ENCODE results near the gene SPTA1. TPM values are rescaled to one million over a fixed set of nuclear protein-coding genes. Genes with fewer than 3 reads are reported as not detected.

The SPTA1 gene
- total RNA-seq, 1 experiment from 2014 or later, result 0.66 TPM

GRCh38 chr1:158611916-158612315 lies 74.6 kb downstream of the SPTA1 start:
- H3K4me1 Mint-ChIP-seq (ENCODE audit: low read depth, unreplicated experiment), result no peaks in the 10 kb centered on the region
- no TSS peak for BruUV-seq (replicated peaks)
- H3K27ac Mint-ChIP-seq (ENCODE audit: unreplicated experiment), result no peak overlapping the region
- DNase-seq, result no peak
- CTCF ChIA-PET, result no interaction called here
- H3K4me3 Mint-ChIP-seq (ENCODE audit: low read depth, unreplicated experiment), result no peak overlapping the region
- TF ChIP-seq, protein P1, sequence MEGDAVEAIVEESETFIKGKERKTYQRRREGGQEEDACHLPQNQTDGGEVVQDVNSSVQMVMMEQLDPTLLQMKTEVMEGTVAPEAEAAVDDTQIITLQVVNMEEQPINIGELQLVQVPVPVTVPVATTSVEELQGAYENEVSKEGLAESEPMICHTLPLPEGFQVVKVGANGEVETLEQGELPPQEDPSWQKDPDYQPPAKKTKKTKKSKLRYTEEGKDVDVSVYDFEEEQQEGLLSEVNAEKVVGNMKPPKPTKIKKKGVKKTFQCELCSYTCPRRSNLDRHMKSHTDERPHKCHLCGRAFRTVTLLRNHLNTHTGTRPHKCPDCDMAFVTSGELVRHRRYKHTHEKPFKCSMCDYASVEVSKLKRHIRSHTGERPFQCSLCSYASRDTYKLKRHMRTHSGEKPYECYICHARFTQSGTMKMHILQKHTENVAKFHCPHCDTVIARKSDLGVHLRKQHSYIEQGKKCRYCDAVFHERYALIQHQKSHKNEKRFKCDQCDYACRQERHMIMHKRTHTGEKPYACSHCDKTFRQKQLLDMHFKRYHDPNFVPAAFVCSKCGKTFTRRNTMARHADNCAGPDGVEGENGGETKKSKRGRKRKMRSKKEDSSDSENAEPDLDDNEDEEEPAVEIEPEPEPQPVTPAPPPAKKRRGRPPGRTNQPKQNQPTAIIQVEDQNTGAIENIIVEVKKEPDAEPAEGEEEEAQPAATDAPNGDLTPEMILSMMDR (IDR thresholded peaks at IDR 0.05; ENCODE audit: unreplicated experiment), result no peak
- no peaks in the 10 kb centered on the region for H3K36me3 Mint-ChIP-seq (ENCODE audit: insufficient read depth, unreplicated experiment)
- no peaks in the 10 kb centered on the region for H3K9me3 Mint-ChIP-seq (ENCODE audit: low read depth, unreplicated experiment)
- intact Hi-C loops (cut with micrococcal nuclease; ENCODE audit: unreplicated experiment), result no loop called here
- H3K27me3 Mint-ChIP-seq (ENCODE audit: unreplicated experiment), result peaks cover 40% of the 10 kb centered on the region

- H3K4me1 Mint-ChIP-seq (ENCODE audit: low read depth, unreplicated experiment), result no peaks in the 10 kb centered on the region
- CTCF ChIA-PET, result no interaction called here
These were observed 79.2 kb downstream of the SPTA1 start for GRCh38 chr1:158607296-158607695.

DNA sequence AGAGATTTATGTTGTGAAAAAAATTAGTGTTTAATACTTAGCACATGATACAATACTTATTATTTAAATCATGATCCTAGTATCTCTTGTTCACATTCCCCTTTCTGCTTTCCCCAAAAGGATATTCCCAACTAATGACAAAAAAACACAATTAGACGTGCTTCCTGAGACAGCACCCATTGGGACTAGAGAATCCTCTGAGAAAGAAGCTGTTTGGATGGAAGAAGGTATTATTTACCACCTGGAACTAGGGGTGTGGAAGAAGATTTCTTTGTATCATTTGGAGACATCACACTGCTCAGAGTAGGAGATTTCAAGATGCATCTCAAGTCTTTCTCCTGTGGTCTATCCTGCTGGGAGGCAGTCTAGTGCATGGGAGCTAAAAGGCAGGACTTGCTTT lies 81.5 kb downstream of the SPTA1 start, which contains the start of gene OR10Z1:
TSS of gene OR10Z1 (plus strand) at position 301 of the 400 bp plus-strand sequence. CDS start 1,171 bp downstream, outside the sequence.
- TF ChIP-seq, protein P1 (IDR thresholded peaks at IDR 0.05; ENCODE audit: unreplicated experiment), result no peak
- no peak within 1 kb of the TSS for H3K4me3 Mint-ChIP-seq (ENCODE audit: low read depth, unreplicated experiment)
- H3K9me3 Mint-ChIP-seq (ENCODE audit: low read depth, unreplicated experiment), result no peaks in the 10 kb centered on the region
- BruUV-seq (replicated peaks), result no TSS peak
- H3K27ac Mint-ChIP-seq (ENCODE audit: unreplicated experiment), result no peak within 1 kb of the TSS
- intact Hi-C loops (cut with micrococcal nuclease; ENCODE audit: unreplicated experiment), result no loop called here
- peaks cover 28% of the 10 kb centered on the region for H3K27me3 Mint-ChIP-seq (ENCODE audit: unreplicated experiment)
- CTCF ChIA-PET, result no interaction called here
- H3K4me1 Mint-ChIP-seq (ENCODE audit: low read depth, unreplicated experiment), result no peaks in the 10 kb centered on the region
- no peak for DNase-seq
- no peaks in the 10 kb centered on the region for H3K36me3 Mint-ChIP-seq (ENCODE audit: insufficient read depth, unreplicated experiment)

More at GRCh38 chr1:158607296-158607695, 79.2 kb downstream of the SPTA1 start:
- no peak for DNase-seq
- TF ChIP-seq, protein P1 (IDR thresholded peaks at IDR 0.05; ENCODE audit: unreplicated experiment), result no peak
- Mint-ChIP-seq H3K27me3 (ENCODE audit: unreplicated experiment) (peaks cover 32% of the 10 kb centered on the region), H3K4me3 (ENCODE audit: low read depth, unreplicated experiment) (no peak overlapping the region), H3K36me3 (ENCODE audit: insufficient read depth, unreplicated experiment) (no peaks in the 10 kb centered on the region), H3K9me3 (ENCODE audit: low read depth, unreplicated experiment) (no peaks in the 10 kb centered on the region), H3K27ac (ENCODE audit: unreplicated experiment) (no peak overlapping the region)
- intact Hi-C loops (cut with micrococcal nuclease; ENCODE audit: unreplicated experiment), result no loop called here
- BruUV-seq (replicated peaks), result no TSS peak

DNA sequence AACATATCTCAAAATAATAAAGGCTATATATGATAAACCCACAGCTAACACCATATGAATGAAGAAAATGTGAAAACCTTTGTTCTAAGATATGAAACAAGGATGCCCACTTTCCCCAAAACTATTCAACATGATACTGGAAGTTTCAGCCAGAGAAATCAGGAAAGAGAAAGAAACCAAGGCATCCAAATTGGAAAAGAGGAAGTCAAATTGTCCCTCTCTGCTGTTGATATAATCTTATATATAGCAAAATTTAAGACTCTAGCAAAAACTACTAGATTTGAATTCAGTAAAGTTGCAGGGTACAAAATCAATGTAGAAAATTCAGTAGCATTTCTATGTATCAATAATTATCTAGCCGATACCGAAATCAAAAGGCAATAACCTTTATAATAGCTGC lies 85.8 kb downstream of the SPTA1 start:
- Mint-ChIP-seq H3K9me3 (ENCODE audit: low read depth, unreplicated experiment) (peaks cover 10% of the 10 kb centered on the region), H3K27me3 (ENCODE audit: unreplicated experiment) (peaks cover 14% of the 10 kb centered on the region), H3K27ac (ENCODE audit: unreplicated experiment) (no peak overlapping the region), H3K4me3 (ENCODE audit: low read depth, unreplicated experiment) (no peak overlapping the region), H3K36me3 (ENCODE audit: insufficient read depth, unreplicated experiment) (no peaks in the 10 kb centered on the region), H3K4me1 (ENCODE audit: low read depth, unreplicated experiment) (no peaks in the 10 kb centered on the region)
- no peak for DNase-seq
- BruUV-seq (replicated peaks), result no TSS peak
- TF ChIP-seq, protein P1 (IDR thresholded peaks at IDR 0.05; ENCODE audit: unreplicated experiment), result no peak
- CTCF ChIA-PET, result no interaction called here
- intact Hi-C loops (cut with micrococcal nuclease; ENCODE audit: unreplicated experiment), result no loop called here
